WTC11 (cell line): ENCODE data around the gene CD164L2. TPM values are rescaled to one million over a fixed set of nuclear protein-coding genes. Genes with fewer than 3 reads are reported as not detected.

Experiments
- ATAC-seq: fragments of 200-7000 bp; cut with Tn5 transposase; 2 replicates; pipeline ENCODE4 v1.10.0; 2021; ENCODE audit warnings: mild to moderate bottlenecking, moderate library complexity
- CTCF ChIA-PET: fragments of 300-600 bp; sonication (Branson Sonifier 250); formaldehyde crosslinking; loops from one replicate; lab custom pipeline; 2021; ENCODE audit warnings: antibody characterized with exemption; lab: Charles Lee
- POLR2A ChIA-PET: fragments of 350-600 bp; sonication (Branson Sonifier 250); formaldehyde crosslinking; loops from one replicate; lab custom pipeline; 2021; ENCODE audit warnings: antibody characterized with exemption; lab: Charles Lee
- DNase-seq: peaks from one replicate; pipeline ENCODE4 v3.0.0; 2021; ENCODE audit warnings: low spot score
- H3K27ac Mint-ChIP-seq: 2 replicates; pipeline ENCODE4 v1.8.0; 2021; ENCODE audit warnings: mixed read lengths
- H3K27me3 Mint-ChIP-seq: 2 replicates; pipeline ENCODE4 v1.8.0; 2021; ENCODE audit warnings: low read depth, mild to moderate bottlenecking, moderate library complexity, mixed read lengths
- H3K36me3 Mint-ChIP-seq: 2 replicates; pipeline ENCODE4 v1.8.0; 2021; ENCODE audit warnings: mixed read lengths
- H3K4me1 Mint-ChIP-seq: 2 replicates; pipeline ENCODE4 v1.8.0; 2022; ENCODE audit warnings: mixed read lengths
- H3K4me3 Mint-ChIP-seq: 2 replicates; pipeline ENCODE4 v1.8.0; 2021; ENCODE audit warnings: mild to moderate bottlenecking, moderate library complexity, mixed read lengths
- H3K9me3 Mint-ChIP-seq: 2 replicates; pipeline ENCODE4 v1.8.0; 2021; ENCODE audit warnings: mixed read lengths
- FOXJ3 ChIP-seq: sonication (generic); formaldehyde crosslinking; IDR thresholded peaks from 2 replicates; pipeline ENCODE4 v1.9.0; 2021; ENCODE audit warnings: missing genetic modification reagents, mild to moderate bottlenecking, borderline replicate concordance
- FOXP1 ChIP-seq: sonication (generic); formaldehyde crosslinking; IDR thresholded peaks from 2 replicates; pipeline ENCODE4 v1.8.0; 2022; ENCODE audit warnings: missing genetic modification reagents, mild to moderate bottlenecking, moderate library complexity, borderline replicate concordance
- HMGA2 ChIP-seq: fragments of 250-450 bp; sonication (Bioruptor Pico); IDR thresholded peaks from 2 replicates; pipeline ENCODE4 v1.4.0; 2021; ENCODE audit warnings: mild to moderate bottlenecking, moderate library complexity
- IRF2 ChIP-seq: sonication (generic); formaldehyde crosslinking; IDR thresholded peaks from 2 replicates; pipeline ENCODE4 v1.8.0; 2022; ENCODE audit warnings: low read depth, missing genetic modification reagents, borderline replicate concordance
- JUN ChIP-seq: sonication (generic); formaldehyde crosslinking; IDR thresholded peaks from 2 replicates; pipeline ENCODE4 v1.8.0; 2023; ENCODE audit warnings: mild to moderate bottlenecking, missing genetic modification reagents
- NFE2L1 ChIP-seq: sonication (generic); formaldehyde crosslinking; IDR thresholded peaks from 2 replicates; pipeline ENCODE4 v1.8.1; 2023; ENCODE audit warnings: missing genetic modification reagents
- TEAD1 ChIP-seq: sonication (generic); formaldehyde crosslinking; IDR thresholded peaks from 2 replicates; pipeline ENCODE4 v1.8.0; 2022; ENCODE audit warnings: mild to moderate bottlenecking, missing genetic modification reagents
- ZNF138 ChIP-seq: sonication (generic); formaldehyde crosslinking; conservative IDR thresholded peaks from 2 replicates; pipeline ENCODE4 v1.8.1; 2022; ENCODE audit warnings: mild to moderate bottlenecking, moderate library complexity, missing genetic modification reagents
- ZNF396 ChIP-seq: fragments of 250-450 bp; sonication (Bioruptor Pico); IDR thresholded peaks from 2 replicates; pipeline ENCODE4 v1.8.0; 2021; ENCODE audit warnings: mild to moderate bottlenecking, moderate library complexity, borderline replicate concordance
- ZNF416 ChIP-seq: fragments of 250-450 bp; sonication (Bioruptor Pico); IDR thresholded peaks from 2 replicates; pipeline ENCODE4 v1.9.0; 2021; ENCODE audit warnings: mild to moderate bottlenecking, inconsistent platforms
- total RNA-seq: library from RNA; stranded (reverse); gene quantifications from 3 replicates; pipeline ENCODE4 v1.2.3, GENCODE V29; 2021
- TF ChIP-seq, protein P1 (sequence below): sonication (generic); formaldehyde crosslinking; IDR thresholded peaks from 2 replicates; pipeline ENCODE4 v1.8.1; 2023; ENCODE audit warnings: mild to moderate bottlenecking, missing genetic modification reagents, moderate library complexity
- TF ChIP-seq, protein P2 (sequence below): sonication (generic); formaldehyde crosslinking; IDR thresholded peaks from 2 replicates; pipeline ENCODE4 v1.8.1; 2022; ENCODE audit warnings: low read depth, mild to moderate bottlenecking, moderate library complexity, missing genetic modification reagents, borderline replicate concordance
- TF ChIP-seq, protein P3 (sequence below): sonication (generic); formaldehyde crosslinking; IDR thresholded peaks from 2 replicates; pipeline ENCODE4 v1.8.1; 2023; ENCODE audit warnings: mild to moderate bottlenecking, missing genetic modification reagents
- TF ChIP-seq, protein P4 (sequence below): sonication (generic); formaldehyde crosslinking; IDR thresholded peaks from 2 replicates; pipeline ENCODE4 v1.8.1; 2022; ENCODE audit warnings: missing genetic modification reagents, borderline replicate concordance
- TF ChIP-seq, protein P5 (sequence below): fragments of 200-600 bp; IDR thresholded peaks from 2 replicates; pipeline ENCODE4 v1.8.0; 2022; ENCODE audit warnings: antibody characterized with exemption

Gene CD164L2
- total RNA-seq, 1 experiment from 2014 or later: 5.5 TPM

DNA sequence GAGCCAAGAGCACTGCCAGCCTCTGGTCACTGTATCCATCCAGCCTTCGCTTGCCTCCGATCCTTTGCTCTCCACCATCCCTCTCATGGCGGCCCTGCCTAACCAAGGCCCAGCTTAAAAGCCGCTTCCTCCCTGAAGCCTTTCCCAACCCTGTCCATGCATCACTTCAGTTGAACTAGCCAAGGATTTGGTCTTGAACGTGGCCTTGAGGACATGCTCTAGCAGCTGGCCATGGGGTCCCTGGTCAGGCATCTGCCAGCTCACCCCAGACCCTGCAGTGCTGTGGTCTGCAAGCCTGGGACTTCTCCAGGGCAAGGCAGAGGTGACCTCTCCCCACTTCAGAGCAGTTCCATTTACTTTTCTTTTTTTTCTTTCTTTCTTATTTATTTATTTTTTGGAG is 46.4 kb downstream of the CD164L2 start (continued):
- TF ChIP-seq, protein P1, sequence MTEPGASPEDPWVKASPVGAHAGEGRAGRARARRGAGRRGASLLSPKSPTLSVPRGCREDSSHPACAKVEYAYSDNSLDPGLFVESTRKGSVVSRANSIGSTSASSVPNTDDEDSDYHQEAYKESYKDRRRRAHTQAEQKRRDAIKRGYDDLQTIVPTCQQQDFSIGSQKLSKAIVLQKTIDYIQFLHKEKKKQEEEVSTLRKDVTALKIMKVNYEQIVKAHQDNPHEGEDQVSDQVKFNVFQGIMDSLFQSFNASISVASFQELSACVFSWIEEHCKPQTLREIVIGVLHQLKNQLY (CRISPR knock-in tag): no peak
- TF ChIP-seq HMGA2 (no peak), ZNF396 (CRISPR knock-in tag) (no peak), TEAD1 (CRISPR knock-in tag) (no peak), NFE2L1 (CRISPR knock-in tag) (no peak), ZNF416 (no peak), IRF2 (CRISPR knock-in tag) (no peak), FOXJ3 (no peak)

DNA sequence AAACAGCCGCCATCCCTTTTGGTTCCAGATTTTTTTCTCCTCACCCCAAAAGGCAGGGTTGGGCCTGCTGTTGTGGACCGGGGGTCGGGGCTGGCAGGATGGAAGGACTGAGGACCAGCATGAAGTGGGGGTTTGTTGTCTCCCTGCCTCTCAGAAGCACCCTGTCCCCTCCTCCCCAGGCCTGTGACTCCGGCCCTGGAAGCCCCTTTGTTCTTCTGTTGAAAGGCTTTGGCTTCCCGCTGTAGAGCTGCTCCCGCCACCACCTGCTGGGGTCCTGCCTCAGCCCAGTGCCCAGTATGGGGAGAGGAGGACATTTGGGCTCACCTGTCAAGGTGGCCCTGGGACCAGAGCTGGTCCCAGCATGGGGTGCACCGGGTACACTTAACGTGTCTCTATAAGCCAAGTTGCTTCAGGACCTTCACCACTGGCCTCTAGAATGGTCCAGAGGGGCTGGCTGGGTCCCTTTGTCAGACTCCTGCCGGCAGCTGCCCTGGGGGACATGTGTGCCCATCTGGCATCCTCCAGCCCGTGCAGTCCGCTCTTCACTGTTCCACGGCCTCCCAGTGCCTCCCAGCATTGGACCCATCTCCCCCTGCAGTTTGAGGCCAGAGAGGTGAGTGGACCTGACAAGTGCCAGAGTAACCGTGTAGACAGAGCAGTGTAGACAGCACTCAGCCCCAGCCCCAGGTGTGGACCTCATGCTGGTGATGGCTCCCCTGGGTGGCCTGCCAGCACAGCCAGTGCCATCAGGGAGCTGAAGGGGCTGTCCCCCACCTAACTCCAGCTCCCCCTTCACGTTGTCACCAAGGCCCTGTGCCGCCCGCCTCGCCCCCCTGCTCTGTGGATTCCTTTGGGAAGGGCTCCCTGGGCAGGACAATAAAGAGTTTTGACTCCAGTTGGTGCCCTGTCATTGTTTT is 47.4 kb downstream of the CD164L2 start:
- no peak for DNase-seq
- Mint-ChIP-seq H3K4me3 (no peak overlapping the region), H3K4me1 (peaks cover 10% of the 10 kb centered on the region), H3K9me3 (no peaks in the 10 kb centered on the region), H3K27ac (no peak overlapping the region), H3K27me3 (peaks cover 2% of the 10 kb centered on the region; the same call in 1 of the 2 replicates), H3K36me3 (peaks cover 21% of the 10 kb centered on the region)
- ATAC-seq: no peak
- TF ChIP-seq, protein P1 (CRISPR knock-in tag): no peak
- TF ChIP-seq ZNF138 (CRISPR knock-in tag) (no peak), JUN (CRISPR knock-in tag) (no peak)
- TF ChIP-seq, protein P2, sequence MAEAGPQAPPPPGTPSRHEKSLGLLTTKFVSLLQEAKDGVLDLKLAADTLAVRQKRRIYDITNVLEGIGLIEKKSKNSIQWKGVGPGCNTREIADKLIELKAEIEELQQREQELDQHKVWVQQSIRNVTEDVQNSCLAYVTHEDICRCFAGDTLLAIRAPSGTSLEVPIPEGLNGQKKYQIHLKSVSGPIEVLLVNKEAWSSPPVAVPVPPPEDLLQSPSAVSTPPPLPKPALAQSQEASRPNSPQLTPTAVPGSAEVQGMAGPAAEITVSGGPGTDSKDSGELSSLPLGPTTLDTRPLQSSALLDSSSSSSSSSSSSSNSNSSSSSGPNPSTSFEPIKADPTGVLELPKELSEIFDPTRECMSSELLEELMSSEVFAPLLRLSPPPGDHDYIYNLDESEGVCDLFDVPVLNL (CRISPR knock-in tag): no peak
- TF ChIP-seq, protein P3, sequence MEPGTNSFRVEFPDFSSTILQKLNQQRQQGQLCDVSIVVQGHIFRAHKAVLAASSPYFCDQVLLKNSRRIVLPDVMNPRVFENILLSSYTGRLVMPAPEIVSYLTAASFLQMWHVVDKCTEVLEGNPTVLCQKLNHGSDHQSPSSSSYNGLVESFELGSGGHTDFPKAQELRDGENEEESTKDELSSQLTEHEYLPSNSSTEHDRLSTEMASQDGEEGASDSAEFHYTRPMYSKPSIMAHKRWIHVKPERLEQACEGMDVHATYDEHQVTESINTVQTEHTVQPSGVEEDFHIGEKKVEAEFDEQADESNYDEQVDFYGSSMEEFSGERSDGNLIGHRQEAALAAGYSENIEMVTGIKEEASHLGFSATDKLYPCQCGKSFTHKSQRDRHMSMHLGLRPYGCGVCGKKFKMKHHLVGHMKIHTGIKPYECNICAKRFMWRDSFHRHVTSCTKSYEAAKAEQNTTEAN: no peak
- TF ChIP-seq, all 79 proteins: peak for 0
- ChIA-PET POLR2A (interaction anchor here (1.4 kb wide), 1 partner anchor 13 kb away, joined by 3 read pairs; no protein-coding TSS in a partner anchor), CTCF (interaction anchor here (0.7 to 5.4 kb wide), 4 partner anchors 15 to 39 kb away, joined by 3 to 70 read pairs (median 4); no protein-coding TSS in a partner anchor)

DNA sequence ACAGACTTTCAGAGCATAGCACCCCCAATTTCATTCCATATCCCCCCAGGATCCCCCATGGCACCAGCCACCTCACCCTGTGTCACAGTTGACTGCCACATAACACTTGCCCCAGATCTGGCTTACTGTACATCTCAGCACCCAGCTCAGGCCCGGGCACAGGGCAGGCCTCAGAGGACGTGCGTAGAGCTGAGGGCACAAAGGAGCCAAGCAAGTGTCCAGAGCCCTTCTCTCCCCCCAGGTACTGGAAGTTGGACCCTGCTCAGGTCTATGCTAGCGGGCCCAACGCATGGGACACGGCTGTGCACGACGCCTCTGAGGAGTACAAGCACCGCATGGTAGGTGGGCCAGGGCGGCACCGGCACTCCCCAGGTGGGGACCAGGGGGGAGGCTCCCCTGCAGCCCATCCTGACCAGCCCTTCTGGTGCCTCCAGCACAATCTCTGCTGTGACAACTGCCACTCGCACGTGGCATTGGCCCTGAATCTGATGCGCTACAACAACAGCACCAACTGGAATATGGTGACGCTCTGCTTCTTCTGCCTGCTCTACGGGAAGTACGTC is 49.3 kb downstream of the CD164L2 start:
- POLR2A ChIA-PET: interaction anchor here (1.4 to 3.4 kb wide), 2 partner anchors 8 to 18 kb away, joined by 4 to 8 read pairs; partner anchors contain the start of gene SYTL1
- peaks cover under 1% of the 10 kb centered on the region; the same call in 1 of the 2 replicates for H3K4me1 Mint-ChIP-seq
- no peak overlapping the region for H3K27ac Mint-ChIP-seq
- H3K4me3 Mint-ChIP-seq: no peak overlapping the region
- CTCF ChIA-PET: interaction anchor here (1.2 to 5.4 kb wide), 8 partner anchors 8 to 223 kb away, joined by 3 to 70 read pairs (median 10); partner anchors contain the start of gene SYTL1
- H3K9me3 Mint-ChIP-seq: no peaks in the 10 kb centered on the region
- no peak for DNase-seq
- peaks cover 21% of the 10 kb centered on the region for H3K36me3 Mint-ChIP-seq
- H3K27me3 Mint-ChIP-seq: peaks cover under 1% of the 10 kb centered on the region; the same call in 1 of the 2 replicates
- TF ChIP-seq, protein P4, sequence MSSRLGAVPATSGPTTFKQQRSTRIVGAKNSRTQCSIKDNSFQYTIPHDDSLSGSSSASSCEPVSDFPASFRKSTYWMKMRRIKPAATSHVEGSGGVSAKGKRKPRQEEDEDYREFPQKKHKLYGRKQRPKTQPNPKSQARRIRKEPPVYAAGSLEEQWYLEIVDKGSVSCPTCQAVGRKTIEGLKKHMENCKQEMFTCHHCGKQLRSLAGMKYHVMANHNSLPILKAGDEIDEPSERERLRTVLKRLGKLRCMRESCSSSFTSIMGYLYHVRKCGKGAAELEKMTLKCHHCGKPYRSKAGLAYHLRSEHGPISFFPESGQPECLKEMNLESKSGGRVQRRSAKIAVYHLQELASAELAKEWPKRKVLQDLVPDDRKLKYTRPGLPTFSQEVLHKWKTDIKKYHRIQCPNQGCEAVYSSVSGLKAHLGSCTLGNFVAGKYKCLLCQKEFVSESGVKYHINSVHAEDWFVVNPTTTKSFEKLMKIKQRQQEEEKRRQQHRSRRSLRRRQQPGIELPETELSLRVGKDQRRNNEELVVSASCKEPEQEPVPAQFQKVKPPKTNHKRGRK (CRISPR knock-in tag): no peak
- peak; percentile 14; the same call in 1 of the 2 replicates for TF ChIP-seq FOXP1
- TF ChIP-seq, protein P5, sequence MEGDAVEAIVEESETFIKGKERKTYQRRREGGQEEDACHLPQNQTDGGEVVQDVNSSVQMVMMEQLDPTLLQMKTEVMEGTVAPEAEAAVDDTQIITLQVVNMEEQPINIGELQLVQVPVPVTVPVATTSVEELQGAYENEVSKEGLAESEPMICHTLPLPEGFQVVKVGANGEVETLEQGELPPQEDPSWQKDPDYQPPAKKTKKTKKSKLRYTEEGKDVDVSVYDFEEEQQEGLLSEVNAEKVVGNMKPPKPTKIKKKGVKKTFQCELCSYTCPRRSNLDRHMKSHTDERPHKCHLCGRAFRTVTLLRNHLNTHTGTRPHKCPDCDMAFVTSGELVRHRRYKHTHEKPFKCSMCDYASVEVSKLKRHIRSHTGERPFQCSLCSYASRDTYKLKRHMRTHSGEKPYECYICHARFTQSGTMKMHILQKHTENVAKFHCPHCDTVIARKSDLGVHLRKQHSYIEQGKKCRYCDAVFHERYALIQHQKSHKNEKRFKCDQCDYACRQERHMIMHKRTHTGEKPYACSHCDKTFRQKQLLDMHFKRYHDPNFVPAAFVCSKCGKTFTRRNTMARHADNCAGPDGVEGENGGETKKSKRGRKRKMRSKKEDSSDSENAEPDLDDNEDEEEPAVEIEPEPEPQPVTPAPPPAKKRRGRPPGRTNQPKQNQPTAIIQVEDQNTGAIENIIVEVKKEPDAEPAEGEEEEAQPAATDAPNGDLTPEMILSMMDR: no peak
- ATAC-seq: no peak
